Lower lobe of right lung (tissue), 2 donors: ENCODE data around the gene STIM1. TPM values are rescaled to one million over a fixed set of nuclear protein-coding genes. Genes with fewer than 3 reads are reported as not detected.

ENCODE experiments used
- ATAC-seq, 2 donors: fragments of 200-7000 bp; cut with Tn5 transposase; one replicate each; pipeline ENCODE4 v1.9.1; 2020 to 2022; ENCODE audit warnings: mild to moderate bottlenecking in 2 of 2, moderate library complexity in 2 of 2
- DNase-seq: peaks from one replicate; pipeline ENCODE4 v3.0.0-alpha.2; 2020
- H3K27ac ChIP-seq: fragments of 200-600 bp; one replicate; pipeline ENCODE4 v1.8.0; 2022
- H3K27me3 ChIP-seq: fragments of 200-600 bp; one replicate; pipeline ENCODE4 v1.8.0; 2022; ENCODE audit warnings: low read depth
- H3K36me3 ChIP-seq: fragments of 200-600 bp; one replicate; pipeline ENCODE4 v1.8.0; 2022; ENCODE audit warnings: mild to moderate bottlenecking
- H3K4me1 ChIP-seq: fragments of 200-600 bp; one replicate; pipeline ENCODE4 v1.8.0; 2022
- H3K4me3 ChIP-seq: fragments of 200-600 bp; one replicate; pipeline ENCODE4 v1.8.0; 2022; ENCODE audit warnings: mild to moderate bottlenecking
- H3K9me3 ChIP-seq: fragments of 200-600 bp; one replicate; pipeline ENCODE4 v1.8.0; 2022
- intact Hi-C: fragments of 100-400 bp; cut with DNase I; formaldehyde crosslinking; loops from one replicate; pipeline ENCODE4 v1.11.0; 2022
- total RNA-seq: library from RNA; stranded (reverse); fragmentation: NEBNext Ultra II Directional; extraction: Animal tissue kit (Norgen Biotek cat#: 25700); gene quantifications from one replicate; pipeline ENCODE4 v1.2.1, GENCODE V29; 2021
- TF ChIP-seq, protein P1 (sequence below): fragments of 200-600 bp; IDR thresholded peaks from one replicate; pipeline ENCODE4 v1.8.0; 2022; ENCODE audit warnings: antibody characterized with exemption, mild to moderate bottlenecking
- donor health status: DM: no; HTN: yes; CAD: no; lungs with severe emphysema.

Gene STIM1
- total RNA-seq, 1 donor from 2014 or later: 59.5 TPM

DNA sequence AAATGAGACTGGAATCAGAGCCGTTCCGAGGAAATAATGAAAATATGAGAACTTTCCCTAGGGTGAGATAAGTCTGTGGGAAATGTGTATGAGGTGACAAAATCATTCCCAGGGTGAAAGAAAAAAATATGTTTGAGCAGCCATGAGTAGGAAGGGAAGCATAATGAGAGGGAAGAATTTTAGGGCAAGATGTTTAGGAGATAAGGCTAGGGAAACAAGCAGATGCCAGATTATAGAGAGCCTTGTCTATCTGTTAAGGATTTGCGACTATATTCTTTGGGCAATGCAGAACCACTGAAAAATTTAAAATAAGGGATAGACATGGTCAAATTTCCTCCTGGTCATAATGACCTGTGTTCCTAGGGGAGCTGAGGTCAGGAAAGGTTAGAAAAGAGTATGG, 54.4 kb downstream of the STIM1 start:
- TF ChIP-seq, protein P1, sequence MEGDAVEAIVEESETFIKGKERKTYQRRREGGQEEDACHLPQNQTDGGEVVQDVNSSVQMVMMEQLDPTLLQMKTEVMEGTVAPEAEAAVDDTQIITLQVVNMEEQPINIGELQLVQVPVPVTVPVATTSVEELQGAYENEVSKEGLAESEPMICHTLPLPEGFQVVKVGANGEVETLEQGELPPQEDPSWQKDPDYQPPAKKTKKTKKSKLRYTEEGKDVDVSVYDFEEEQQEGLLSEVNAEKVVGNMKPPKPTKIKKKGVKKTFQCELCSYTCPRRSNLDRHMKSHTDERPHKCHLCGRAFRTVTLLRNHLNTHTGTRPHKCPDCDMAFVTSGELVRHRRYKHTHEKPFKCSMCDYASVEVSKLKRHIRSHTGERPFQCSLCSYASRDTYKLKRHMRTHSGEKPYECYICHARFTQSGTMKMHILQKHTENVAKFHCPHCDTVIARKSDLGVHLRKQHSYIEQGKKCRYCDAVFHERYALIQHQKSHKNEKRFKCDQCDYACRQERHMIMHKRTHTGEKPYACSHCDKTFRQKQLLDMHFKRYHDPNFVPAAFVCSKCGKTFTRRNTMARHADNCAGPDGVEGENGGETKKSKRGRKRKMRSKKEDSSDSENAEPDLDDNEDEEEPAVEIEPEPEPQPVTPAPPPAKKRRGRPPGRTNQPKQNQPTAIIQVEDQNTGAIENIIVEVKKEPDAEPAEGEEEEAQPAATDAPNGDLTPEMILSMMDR: no peak
- H3K27ac ChIP-seq: no peak overlapping the region
- H3K9me3 ChIP-seq: no peaks in the 10 kb centered on the region
- peaks cover 23% of the 10 kb centered on the region for H3K4me1 ChIP-seq
- no peaks in the 10 kb centered on the region for H3K36me3 ChIP-seq
- H3K27me3 ChIP-seq: no peaks in the 10 kb centered on the region
- intact Hi-C loops: no loop called here
- no peak for DNase-seq
- ATAC-seq: no peak
- no peak overlapping the region for H3K4me3 ChIP-seq

DNA sequence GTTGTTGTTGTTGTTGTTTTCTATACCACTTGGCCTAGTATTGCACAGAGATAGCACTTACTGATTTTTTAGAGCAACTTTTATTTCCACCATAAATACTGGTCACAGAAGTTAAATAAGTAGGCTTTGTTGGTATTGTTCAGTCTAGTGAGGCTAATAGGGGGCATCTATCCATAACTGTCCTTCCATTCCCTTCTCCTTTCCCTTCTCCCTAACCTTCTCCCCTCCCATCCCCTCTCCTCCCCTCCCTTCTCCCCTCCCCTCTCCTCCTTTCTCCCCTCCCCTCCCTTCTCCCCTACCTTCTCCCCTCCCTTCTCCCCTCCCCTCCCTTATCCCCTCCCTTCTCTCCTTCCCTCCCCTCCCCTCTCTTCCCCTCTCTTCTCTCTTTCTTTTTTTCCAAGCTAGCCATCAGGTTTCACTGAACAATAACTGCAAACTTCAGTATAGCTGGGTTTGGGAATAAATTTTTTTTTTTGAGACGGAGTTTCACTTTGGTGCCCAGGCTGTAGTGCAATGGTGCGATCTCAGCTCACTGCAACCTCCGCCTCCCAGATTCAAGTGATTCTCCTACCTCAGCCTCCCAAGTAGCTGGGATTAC, 56.5 kb downstream of the STIM1 start:
- no peak overlapping the region for H3K4me3 ChIP-seq
- intact Hi-C loops: no loop called here
- no peak overlapping the region for H3K27ac ChIP-seq
- ATAC-seq: no peak
- H3K9me3 ChIP-seq: no peaks in the 10 kb centered on the region
- DNase-seq: no peak
- H3K4me1 ChIP-seq: peaks cover 7% of the 10 kb centered on the region
- no peaks in the 10 kb centered on the region for H3K36me3 ChIP-seq
- no peaks in the 10 kb centered on the region for H3K27me3 ChIP-seq
- TF ChIP-seq, protein P1: no peak

DNA sequence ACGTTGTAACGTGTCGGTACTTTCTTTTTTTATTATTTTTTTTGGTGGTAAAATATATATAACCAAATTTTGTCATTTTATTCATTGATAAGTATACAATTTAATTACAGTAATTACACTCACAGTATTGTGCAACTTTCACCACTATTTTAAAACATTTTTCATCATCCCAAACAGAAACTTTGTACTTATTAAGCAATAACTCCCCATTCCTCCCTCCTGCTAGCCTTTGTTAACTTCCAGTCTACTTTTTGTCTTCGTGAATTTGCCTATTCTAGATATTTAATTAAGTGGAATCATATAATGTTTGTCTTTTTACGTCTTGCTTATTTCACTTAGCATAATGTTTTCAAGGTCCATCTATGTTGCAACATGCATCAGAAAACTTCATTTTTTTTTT, 58.5 kb downstream of the STIM1 start:
- Histone ChIP-seq H3K36me3 (no peaks in the 10 kb centered on the region), H3K4me3 (no peak overlapping the region), H3K9me3 (no peaks in the 10 kb centered on the region), H3K4me1 (no peaks in the 10 kb centered on the region), H3K27me3 (no peaks in the 10 kb centered on the region), H3K27ac (no peak overlapping the region)
- TF ChIP-seq, protein P1: no peak
- intact Hi-C loops: no loop called here
- DNase-seq (no peak), ATAC-seq (no peak)

GRCh38 chr11:3914805-3915204, 59.3 kb downstream of the STIM1 start:
- Histone ChIP-seq H3K27ac (no peak overlapping the region), H3K4me1 (peaks cover 4% of the 10 kb centered on the region), H3K4me3 (no peak overlapping the region), H3K27me3 (no peaks in the 10 kb centered on the region), H3K36me3 (no peaks in the 10 kb centered on the region), H3K9me3 (no peaks in the 10 kb centered on the region)
- no peak for ATAC-seq
- intact Hi-C loops: no loop called here
- no peak for DNase-seq
- TF ChIP-seq, protein P1: no peak

- H3K27ac ChIP-seq: no peak overlapping the region
- no peak overlapping the region for H3K4me3 ChIP-seq
- H3K4me1 ChIP-seq: peaks cover 12% of the 10 kb centered on the region
- TF ChIP-seq, protein P1: no peak
- DNase-seq (no peak), ATAC-seq (no peak)
- intact Hi-C loops: no loop called here
- H3K36me3 ChIP-seq: no peaks in the 10 kb centered on the region
- H3K9me3 ChIP-seq: no peaks in the 10 kb centered on the region
- no peaks in the 10 kb centered on the region for H3K27me3 ChIP-seq
Observed at GRCh38 chr11:3916962-3917361, 61.5 kb downstream of the STIM1 start.
